Suprapubic skin (tissue), 4 donors: ENCODE data around the gene ANKS1A. TPM values are rescaled to one million over a fixed set of nuclear protein-coding genes. Genes with fewer than 3 reads are reported as not detected.

Source experiments
- DNase-seq, 2 donors: peaks; one replicate each; pipeline ENCODE4 v3.0.0-alpha.2; 2019; ENCODE audit warnings: low spot score in 2 of 2
- H3K27ac ChIP-seq: fragments of 200-600 bp; sonication (generic); one replicate; pipeline ENCODE4 v1.5.1; 2019
- H3K27me3 ChIP-seq: fragments of 200-600 bp; sonication (generic); one replicate; pipeline ENCODE4 v1.5.1; 2019
- H3K36me3 ChIP-seq: fragments of 200-600 bp; sonication (generic); one replicate; pipeline ENCODE4 v1.5.1; 2019
- H3K4me1 ChIP-seq: fragments of 200-600 bp; sonication (generic); one replicate; pipeline ENCODE4 v1.5.1; 2019
- H3K4me3 ChIP-seq: fragments of 200-600 bp; sonication (generic); one replicate; pipeline ENCODE4 v1.5.1; 2019; ENCODE audit warnings: mild to moderate bottlenecking
- H3K9me3 ChIP-seq: fragments of 200-600 bp; sonication (generic); one replicate; pipeline ENCODE4 v1.5.1; 2019
- EP300 ChIP-seq: sonication (generic); formaldehyde crosslinking; IDR thresholded peaks from one replicate; pipeline ENCODE4 v1.6.1; 2017; ENCODE audit warnings: antibody characterized with exemption
- POLR2A ChIP-seq, 2 donors: fragments of 450-650 bp; IDR thresholded peaks; one replicate each; pipeline ENCODE4 v1.6.1; 2017; ENCODE audit warnings: antibody characterized with exemption in 2 of 2, mild to moderate bottlenecking in 2 of 2, moderate library complexity in 2 of 2
- POLR2AphosphoS5 ChIP-seq, 3 donors: sonication (generic); formaldehyde crosslinking; IDR thresholded peaks; one replicate each; pipeline ENCODE4 v1.6.1; 2017; ENCODE audit warnings: antibody characterized with exemption in 3 of 3
- WGBS: methylation state at CpG from one replicate; pipeline ENCODE4 v1.1.5; 2018; 5-methylcytosine and 5-hydroxymethylcytosine counted together
- total RNA-seq, 4 donors: library from RNA; depleted of rRNA; stranded (reverse); fragments of >200 nt; gene quantifications; one replicate each; pipeline ENCODE4 v1.1.0, GENCODE V29; 2016
- TF ChIP-seq, protein P1 (sequence below), 2 donors: fragments of 200-600 bp in 1 of 2; fragments of 450-650 bp in 1 of 2; sonication (generic) in 1 of 2; IDR thresholded peaks; one replicate each; pipeline ENCODE4 v1.5.1; 2016 to 2019; ENCODE audit warnings: antibody characterized with exemption in 2 of 2, mild to moderate bottlenecking in 1 of 2, moderate library complexity in 1 of 2

Gene ANKS1A
- total RNA-seq, 4 donors from 2014 or later, result 24.7 to 34.6 (median 30.5) TPM

DNA sequence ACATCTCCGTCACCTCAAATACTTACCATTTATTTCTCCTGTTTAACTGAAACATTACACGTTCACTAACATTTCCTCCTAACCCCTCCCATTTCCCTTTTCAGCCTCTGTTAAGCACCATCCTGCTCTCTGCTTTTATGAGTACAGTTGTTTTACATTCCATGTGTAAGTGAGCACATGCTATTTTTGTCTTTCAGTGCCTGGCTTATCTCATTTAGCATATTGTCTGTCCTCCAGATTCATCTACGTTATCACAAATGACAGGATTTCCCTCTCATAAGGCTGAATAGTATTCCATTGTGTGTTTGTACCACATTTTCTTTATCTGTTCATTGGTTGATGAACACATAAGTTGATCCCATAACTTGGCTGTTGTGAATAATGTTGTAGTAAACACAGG lies 23.9 kb upstream of the ANKS1A start:
- WGBS, result 78% methylated on average over 3 of the region's 3 CpGs
- Histone ChIP-seq H3K4me3 (no peak overlapping the region), H3K27ac (no peak overlapping the region), H3K4me1 (no peaks in the 10 kb centered on the region), H3K36me3 (peaks cover 21% of the 10 kb centered on the region), H3K27me3 (no peaks in the 10 kb centered on the region), H3K9me3 (no peaks in the 10 kb centered on the region)
- no peak for TF ChIP-seq POLR2AphosphoS5 (IDR thresholded peaks at IDR 0.05)
- no peak for TF ChIP-seq EP300
- TF ChIP-seq, protein P1, sequence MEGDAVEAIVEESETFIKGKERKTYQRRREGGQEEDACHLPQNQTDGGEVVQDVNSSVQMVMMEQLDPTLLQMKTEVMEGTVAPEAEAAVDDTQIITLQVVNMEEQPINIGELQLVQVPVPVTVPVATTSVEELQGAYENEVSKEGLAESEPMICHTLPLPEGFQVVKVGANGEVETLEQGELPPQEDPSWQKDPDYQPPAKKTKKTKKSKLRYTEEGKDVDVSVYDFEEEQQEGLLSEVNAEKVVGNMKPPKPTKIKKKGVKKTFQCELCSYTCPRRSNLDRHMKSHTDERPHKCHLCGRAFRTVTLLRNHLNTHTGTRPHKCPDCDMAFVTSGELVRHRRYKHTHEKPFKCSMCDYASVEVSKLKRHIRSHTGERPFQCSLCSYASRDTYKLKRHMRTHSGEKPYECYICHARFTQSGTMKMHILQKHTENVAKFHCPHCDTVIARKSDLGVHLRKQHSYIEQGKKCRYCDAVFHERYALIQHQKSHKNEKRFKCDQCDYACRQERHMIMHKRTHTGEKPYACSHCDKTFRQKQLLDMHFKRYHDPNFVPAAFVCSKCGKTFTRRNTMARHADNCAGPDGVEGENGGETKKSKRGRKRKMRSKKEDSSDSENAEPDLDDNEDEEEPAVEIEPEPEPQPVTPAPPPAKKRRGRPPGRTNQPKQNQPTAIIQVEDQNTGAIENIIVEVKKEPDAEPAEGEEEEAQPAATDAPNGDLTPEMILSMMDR (IDR thresholded peaks at IDR 0.05), result no peak
- TF ChIP-seq POLR2A (IDR thresholded peaks at IDR 0.05), result no peak
- no peak for DNase-seq

DNA sequence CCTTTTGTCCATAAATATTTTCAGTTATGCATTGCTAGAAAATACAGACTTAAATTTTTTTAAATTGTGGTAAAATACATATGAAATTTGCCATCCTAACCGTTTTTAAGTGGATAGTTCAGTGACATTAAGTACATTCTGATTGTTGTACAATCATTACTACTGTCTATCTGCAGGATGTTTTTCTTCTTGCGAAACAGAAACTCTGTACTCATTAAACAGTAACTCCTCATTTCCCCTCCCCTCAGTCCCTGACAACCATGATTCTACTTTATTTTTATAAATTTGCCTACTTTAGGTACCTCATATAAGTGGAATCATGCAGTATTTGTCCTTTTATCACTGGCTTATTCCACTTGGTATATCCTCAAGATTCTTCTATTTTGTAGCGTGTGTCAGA lies 22.5 kb upstream of the ANKS1A start:
- Histone ChIP-seq H3K4me3 (no peak overlapping the region), H3K9me3 (no peaks in the 10 kb centered on the region), H3K4me1 (no peaks in the 10 kb centered on the region), H3K27ac (no peak overlapping the region), H3K36me3 (peaks cover 30% of the 10 kb centered on the region), H3K27me3 (no peaks in the 10 kb centered on the region)
- WGBS, result 86% methylated on average over 3 of the region's 3 CpGs
- DNase-seq, result no peak
- no peak for TF ChIP-seq POLR2AphosphoS5 (IDR thresholded peaks at IDR 0.05)
- TF ChIP-seq POLR2A (IDR thresholded peaks at IDR 0.05), result no peak
- TF ChIP-seq EP300, result no peak
- TF ChIP-seq, protein P1 (IDR thresholded peaks at IDR 0.05), result no peak

DNA sequence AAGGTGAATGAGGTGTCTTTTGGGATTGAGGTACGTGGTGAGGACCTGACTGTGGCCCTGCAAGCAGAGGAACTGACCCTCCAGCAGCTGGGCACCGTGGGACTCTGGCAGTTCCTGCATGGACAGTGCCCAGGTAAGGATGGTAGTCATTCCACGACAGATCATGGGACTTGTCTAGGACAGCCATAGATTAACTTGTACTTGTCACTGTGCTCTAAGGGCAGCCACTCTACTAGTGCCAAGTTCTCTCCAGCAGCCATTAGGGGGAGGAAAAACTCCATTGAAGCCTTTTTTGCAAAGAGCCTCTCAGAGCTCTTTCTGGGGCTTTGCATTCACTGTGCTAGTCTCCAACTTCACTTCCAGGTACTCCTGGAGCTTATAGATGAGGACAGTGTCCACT lies 21.6 kb upstream of the ANKS1A start:
- Histone ChIP-seq H3K36me3 (peaks cover 40% of the 10 kb centered on the region), H3K4me3 (no peak overlapping the region), H3K27ac (no peak overlapping the region), H3K9me3 (no peaks in the 10 kb centered on the region), H3K4me1 (no peaks in the 10 kb centered on the region), H3K27me3 (no peaks in the 10 kb centered on the region)
- no peak for DNase-seq
- WGBS, result 100% methylated on average over 1 of the region's 3 CpGs
- TF ChIP-seq, protein P1 (IDR thresholded peaks at IDR 0.05), result no peak
- TF ChIP-seq POLR2A (IDR thresholded peaks at IDR 0.05), result no peak
- TF ChIP-seq EP300, result no peak
- no peak for TF ChIP-seq POLR2AphosphoS5 (IDR thresholded peaks at IDR 0.05)

DNA sequence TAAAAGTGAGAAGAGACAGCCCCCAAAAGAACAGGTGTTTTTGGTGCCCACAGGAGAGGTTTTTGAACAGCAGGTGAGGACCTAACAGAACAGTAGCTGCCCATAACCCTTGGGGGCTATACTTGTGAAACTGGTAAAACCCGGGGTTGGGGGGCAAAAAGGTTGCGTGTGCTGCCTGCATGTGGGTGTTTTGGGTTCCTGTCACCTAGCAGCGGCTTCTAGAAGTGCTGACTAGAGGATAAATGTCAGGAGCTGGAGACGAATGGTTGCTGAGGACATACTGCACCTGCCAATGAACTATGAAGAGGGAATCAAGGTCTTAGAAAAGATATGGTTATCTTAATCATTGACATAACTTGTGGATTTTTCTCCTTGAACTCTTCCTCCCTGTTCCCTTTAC lies 17.2 kb upstream of the ANKS1A start:
- no peaks in the 10 kb centered on the region for H3K4me1 ChIP-seq
- TF ChIP-seq, protein P1 (IDR thresholded peaks at IDR 0.05), result no peak
- TF ChIP-seq POLR2A (IDR thresholded peaks at IDR 0.05) (no peak), EP300 (no peak), POLR2AphosphoS5 (IDR thresholded peaks at IDR 0.05) (no peak)
- no peak overlapping the region for H3K4me3 ChIP-seq
- 87% methylated on average over 4 of the region's 4 CpGs for WGBS
- H3K36me3 ChIP-seq, result peaks cover 78% of the 10 kb centered on the region
- no peak overlapping the region for H3K27ac ChIP-seq
- no peak for DNase-seq
- H3K27me3 ChIP-seq, result no peaks in the 10 kb centered on the region
- no peaks in the 10 kb centered on the region for H3K9me3 ChIP-seq

DNA sequence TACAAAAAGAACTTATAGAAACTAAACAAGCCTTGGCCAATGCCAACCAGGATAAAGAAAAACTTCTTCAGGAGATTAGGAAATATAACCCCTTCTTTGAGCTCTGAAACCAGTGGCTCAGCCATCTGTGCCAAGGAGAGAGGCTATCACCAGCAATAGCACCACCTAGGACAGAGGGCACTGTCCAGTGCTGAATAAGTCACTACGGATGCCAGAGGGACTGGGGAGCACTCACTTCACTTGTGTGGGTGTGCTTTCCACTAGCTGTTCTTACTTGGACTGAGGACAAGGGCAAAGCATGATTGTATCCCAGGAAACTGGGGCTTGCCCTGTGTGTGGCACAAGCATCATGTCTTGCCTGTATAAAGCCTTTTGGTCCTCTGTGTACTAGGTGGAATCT lies 16.7 kb upstream of the ANKS1A start:
- Histone ChIP-seq H3K27me3 (no peaks in the 10 kb centered on the region), H3K4me3 (no peak overlapping the region), H3K4me1 (no peaks in the 10 kb centered on the region), H3K36me3 (peaks cover 80% of the 10 kb centered on the region), H3K27ac (no peak overlapping the region), H3K9me3 (no peaks in the 10 kb centered on the region)
- 64% methylated on average over 1 of the region's 1 CpG for WGBS
- no peak for DNase-seq
- no peak for TF ChIP-seq POLR2AphosphoS5 (IDR thresholded peaks at IDR 0.05)
- TF ChIP-seq POLR2A (IDR thresholded peaks at IDR 0.05), result no peak
- TF ChIP-seq, protein P1 (IDR thresholded peaks at IDR 0.05), result no peak
- no peak for TF ChIP-seq EP300
